HCT116 (cell line): ENCODE data around the gene SF3B4. TPM values are rescaled to one million over a fixed set of nuclear protein-coding genes. Genes with fewer than 3 reads are reported as not detected.
A peak's percentile ranks its signal among the peaks of the same experiment; 100 is the strongest.
"Not testable (repeated sequence)": the region's sequence is repeated elsewhere in the genome, so short reads cannot be mapped to it uniquely, and the experiment has no call there.

ENCODE experiments used
- ATAC-seq: fragments of 200-7000 bp; cut with Tn5 transposase; 2 replicates; pipeline ENCODE4 v1.9.1; 2020; ENCODE audit warnings: mild to moderate bottlenecking, moderate library complexity
- BruUV-seq: library from RNA; stranded (reverse); fragments of 400-500 nt; replicated peaks from 2 replicates; lab custom pipeline; 2021; lab: Mats Ljungman, UMichigan
- CTCF ChIA-PET: fragments of 300-600 bp; sonication (Branson Sonifier 250); formaldehyde crosslinking; loops from one replicate; lab custom pipeline; 2021; ENCODE audit warnings: antibody characterized with exemption; lab: Charles Lee
- POLR2A ChIA-PET: fragments of 300-600, 350-600 bp; sonication (Branson Sonifier 250); formaldehyde crosslinking; loops from one replicate; lab custom pipeline; 2021; ENCODE audit warnings: antibody characterized with exemption; lab: Charles Lee
- RAD21 ChIA-PET, 2 experiments: fragments of 300-600 bp; sonication (Branson Sonifier 250); formaldehyde crosslinking; loops; one replicate each; lab custom pipeline; 2023; ENCODE audit warnings: low total read pairs in 2 of 2; ENCODE audit not compliant: uncharacterized antibody in 2 of 2, unreplicated experiment in 2 of 2, low non-redundant PET in 1 of 2; lab: Charles Lee
- DNase-seq: peaks from one replicate; pipeline ENCODE4 v3.0.0-alpha.2; 2010; ENCODE audit warnings: low read depth, low spot score
- H2AFZ ChIP-seq: fragments of 200-600 bp; shearing (Covaris generic), sonication (generic); 2 replicates; pipeline ENCODE4 v1.6.1; 2017; ENCODE audit warnings: low read depth, mixed run types, mixed read lengths, antibody characterized with exemption, low read length; ENCODE audit not compliant: poor library complexity, severe bottlenecking
- H3K27ac ChIP-seq: 2 replicates; pipeline ENCODE4 v1.5.1; 2012; ENCODE audit warnings: low read depth, low read length
- H3K27me3 ChIP-seq: fragments of 200-600 bp; sonication (generic); 2 replicates; pipeline ENCODE4 v1.6.1; 2016; ENCODE audit warnings: mixed run types, low read length, mixed read lengths; ENCODE audit not compliant: insufficient read depth
- H3K36me3 ChIP-seq, 2 experiments: fragments of 200-500 bp in 1 of 2; fragments of 200-600 bp in 1 of 2; sonication (Bioruptor generic) in 1 of 2; sonication (generic) in 1 of 2; 2 replicates each; pipeline versions ENCODE4 v1.5.1 to v1.6.1; 2014 to 2016; ENCODE audit warnings: low read length in 2 of 2, inconsistent platforms in 1 of 2, mixed read lengths in 1 of 2, mixed run types in 1 of 2; ENCODE audit not compliant: insufficient read depth in 2 of 2, control insufficient read depth in 1 of 2
- H3K4me1 ChIP-seq, 2 experiments: fragments of 200-600 bp in 1 of 2; sonication (generic) in 1 of 2; 2 replicates each; pipeline versions ENCODE4 v1.5.1 to v1.6.1; 2012 to 2017; ENCODE audit warnings: low read length in 2 of 2, inconsistent platforms in 1 of 2, mild to moderate bottlenecking in 1 of 2, mixed read lengths in 1 of 2, mixed run types in 1 of 2, moderate library complexity in 1 of 2; ENCODE audit not compliant: insufficient read depth in 2 of 2, control insufficient read depth in 1 of 2
- H3K4me2 ChIP-seq: fragments of 200-600 bp; sonication (generic); 2 replicates; pipeline ENCODE4 v1.6.1; 2017; ENCODE audit warnings: mixed run types, low read length, mixed read lengths
- H3K4me3 ChIP-seq, 2 experiments: fragments of 200-600 bp in 1 of 2; sonication (generic) in 1 of 2; replicated peaks in 1 of 2; 2 replicates each; pipeline ENCODE4 v1.5.1; 2011 to 2016; ENCODE audit warnings: low read length in 2 of 2, control low read depth in 1 of 2, low read depth in 1 of 2, mild to moderate bottlenecking in 1 of 2, mixed read lengths in 1 of 2, mixed run types in 1 of 2
- H3K79me2 ChIP-seq: fragments of 200-600 bp; sonication (generic); 2 replicates; pipeline ENCODE4 v1.6.1; 2017; ENCODE audit warnings: mild to moderate bottlenecking, mixed run types, low read length, moderate library complexity, mixed read lengths; ENCODE audit not compliant: insufficient read depth
- H3K9ac ChIP-seq: fragments of 200-600 bp; sonication (generic); 2 replicates; pipeline ENCODE4 v1.6.1; 2016; ENCODE audit warnings: low read length, mixed read lengths
- H3K9me2 ChIP-seq: fragments of 200-600 bp; sonication (generic), shearing (Covaris generic); 2 replicates; pipeline ENCODE4 v1.6.1; 2017; ENCODE audit warnings: mixed run types, mild to moderate bottlenecking, moderate library complexity; ENCODE audit not compliant: insufficient read depth
- H3K9me3 ChIP-seq, 2 experiments: fragments of 200-500 bp in 1 of 2; fragments of 200-600 bp in 1 of 2; sonication (Bioruptor generic) in 1 of 2; sonication (generic) in 1 of 2; 2 replicates each; pipeline ENCODE4 v1.6.1; 2014 to 2017; ENCODE audit warnings: low read length in 2 of 2, mixed read lengths in 2 of 2, inconsistent platforms in 1 of 2, low read depth in 1 of 2, mild to moderate bottlenecking in 1 of 2, mixed run types in 1 of 2, moderate library complexity in 1 of 2; ENCODE audit not compliant: control insufficient read depth in 1 of 2, insufficient read depth in 1 of 2
- H4K20me1 ChIP-seq: fragments of 200-600 bp; sonication (generic), shearing (Covaris generic); 2 replicates; pipeline ENCODE4 v1.6.1; 2017; ENCODE audit warnings: mixed run types, mild to moderate bottlenecking, moderate library complexity; ENCODE audit not compliant: insufficient read depth
- CEBPB ChIP-seq: IDR thresholded peaks from 2 replicates; pipeline ENCODE4 v1.6.1; 2012; ENCODE audit warnings: low read depth
- EGR1 ChIP-seq: IDR thresholded peaks from 2 replicates; pipeline ENCODE4 v1.6.1; 2012; ENCODE audit warnings: low read depth
- FOSL1 ChIP-seq: IDR thresholded peaks from 2 replicates; pipeline ENCODE4 v1.6.1; 2012; ENCODE audit warnings: low read depth
- JUND ChIP-seq: IDR thresholded peaks from 2 replicates; pipeline ENCODE4 v1.6.1; 2012
- POLR2A ChIP-seq: IDR thresholded peaks from 2 replicates; pipeline ENCODE4 v1.7.0; 2011; ENCODE audit warnings: borderline replicate concordance; ENCODE audit not compliant: insufficient read depth, insufficient read length; ENCODE audit errors: extremely low read depth
- POLR2AphosphoS5 ChIP-seq: IDR thresholded peaks from 2 replicates; pipeline ENCODE4 v1.6.1; 2011; ENCODE audit warnings: mild to moderate bottlenecking, low read depth, low read length, moderate library complexity
- SIN3A ChIP-seq: IDR thresholded peaks from 2 replicates; pipeline ENCODE4 v1.6.1; 2012; ENCODE audit warnings: low read depth
- SP1 ChIP-seq: IDR thresholded peaks from 2 replicates; pipeline ENCODE4 v1.6.1; 2012; ENCODE audit warnings: low read depth
- SRF ChIP-seq: IDR thresholded peaks from 2 replicates; pipeline ENCODE4 v1.6.1; 2012; ENCODE audit warnings: low read depth
- TCF7L2 ChIP-seq: IDR thresholded peaks from 2 replicates; pipeline ENCODE4 v1.7.0; 2011; ENCODE audit warnings: borderline replicate concordance, inconsistent platforms; ENCODE audit not compliant: insufficient read depth, insufficient read length; ENCODE audit errors: extremely low read depth
- intact Hi-C: fragments of 100-400 bp; cut with micrococcal nuclease; formaldehyde crosslinking; loops from 2 replicates; pipeline ENCODE4 v1.10.0; 2022
- total RNA-seq: library from RNA; stranded (reverse); gene quantifications from one replicate; pipeline ENCODE4 v1.2.1, GENCODE V29; 2021; ENCODE audit not compliant: unreplicated experiment
- TF ChIP-seq, protein P1 (sequence below): IDR thresholded peaks from 2 replicates; pipeline ENCODE4 v1.6.1; 2012
- TF ChIP-seq, protein P2 (sequence below): IDR thresholded peaks from 2 replicates; pipeline ENCODE4 v1.6.1; 2012

Gene SF3B4
- total RNA-seq, 1 experiment from 2014 or later = 88.5 TPM

GRCh38 chr1:149887456-149888246 is 40.0 kb downstream of the SF3B4 start (continued):
- TF ChIP-seq CEBPB = peak; percentile 49; the same call in 1 of the 2 replicates
- TF ChIP-seq, protein P1, sequence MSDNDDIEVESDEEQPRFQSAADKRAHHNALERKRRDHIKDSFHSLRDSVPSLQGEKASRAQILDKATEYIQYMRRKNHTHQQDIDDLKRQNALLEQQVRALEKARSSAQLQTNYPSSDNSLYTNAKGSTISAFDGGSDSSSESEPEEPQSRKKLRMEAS = peak; percentile 43
- TF ChIP-seq SIN3A = peak; percentile 95
- TF ChIP-seq EGR1 = 0 out of 2 replicates have a peak, but pooled peaks have one; percentile 24
- TF ChIP-seq FOSL1 = no peak; the same call in 1 of the 2 replicates
- TF ChIP-seq, protein P2, sequence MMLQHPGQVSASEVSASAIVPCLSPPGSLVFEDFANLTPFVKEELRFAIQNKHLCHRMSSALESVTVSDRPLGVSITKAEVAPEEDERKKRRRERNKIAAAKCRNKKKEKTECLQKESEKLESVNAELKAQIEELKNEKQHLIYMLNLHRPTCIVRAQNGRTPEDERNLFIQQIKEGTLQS = no peak
- peak; percentile 82 for TF ChIP-seq SP1
- TF ChIP-seq SRF = 0 out of 2 replicates have a peak, but pooled peaks have one; percentile 33
- peak; percentile 51; the same call in 1 of the 2 replicates for TF ChIP-seq JUND
- TF ChIP-seq TCF7L2 = peak; percentile 8
- TF ChIP-seq POLR2A = peak; percentile 96
- TF ChIP-seq POLR2AphosphoS5 = peak; percentile 73
- TF ChIP-seq, all 23 proteins: peak for 13

GRCh38 chr1:149887196-149887455 is 40.5 kb downstream of the SF3B4 start:
- ChIA-PET POLR2A (interaction anchor here (0.9 to 5.5 kb wide), 24 partner anchors 10 to 300 kb away, joined by 3 to 46 read pairs (median 8); partner anchors contain the start of genes BOLA1, MTMR11, OTUD7B and VPS45), CTCF (interaction anchor here (1.0 to 3.3 kb wide), 4 partner anchors 53 to 300 kb away, joined by 4 to 17 read pairs (median 10); no protein-coding TSS in a partner anchor)
- peak overlapping the region; percentile 91 for H3K4me2 ChIP-seq
- H2AFZ ChIP-seq, RAD21 ChIA-PET, H3K27me3 ChIP-seq, H3K36me3 ChIP-seq, DNase-seq, BruUV-seq, H3K79me2 ChIP-seq, H3K9me2 ChIP-seq, intact Hi-C loops: not testable (repeated sequence)
- peak overlapping the region; percentile 100 for H3K27ac ChIP-seq
- H3K4me3 ChIP-seq = peak overlapping the region; percentile 50 to 63
- H3K4me1 ChIP-seq = peaks cover 22 to 45% of the 10 kb centered on the region in 2 experiments
- TF ChIP-seq POLR2AphosphoS5 = peak; percentile 70
- peak; percentile 95 for TF ChIP-seq POLR2A
- TF ChIP-seq, all 23 proteins: peak for 2; not testable (repeated sequence) for 21
- H3K9me3 ChIP-seq, ATAC-seq, H4K20me1 ChIP-seq: not testable (repeated sequence)
- H3K9ac ChIP-seq = peak overlapping the region; percentile 87
